ENCODE results near the gene PICK1. TPM values are rescaled to one million over a fixed set of nuclear protein-coding genes. Genes with fewer than 3 reads are reported as not detected.

PICK1 gene
- total and polyA plus RNA-seq, 2 of the 4 experiments (the other 2 are of a cell fraction): 16.5 to 21.0 TPM

DNA sequence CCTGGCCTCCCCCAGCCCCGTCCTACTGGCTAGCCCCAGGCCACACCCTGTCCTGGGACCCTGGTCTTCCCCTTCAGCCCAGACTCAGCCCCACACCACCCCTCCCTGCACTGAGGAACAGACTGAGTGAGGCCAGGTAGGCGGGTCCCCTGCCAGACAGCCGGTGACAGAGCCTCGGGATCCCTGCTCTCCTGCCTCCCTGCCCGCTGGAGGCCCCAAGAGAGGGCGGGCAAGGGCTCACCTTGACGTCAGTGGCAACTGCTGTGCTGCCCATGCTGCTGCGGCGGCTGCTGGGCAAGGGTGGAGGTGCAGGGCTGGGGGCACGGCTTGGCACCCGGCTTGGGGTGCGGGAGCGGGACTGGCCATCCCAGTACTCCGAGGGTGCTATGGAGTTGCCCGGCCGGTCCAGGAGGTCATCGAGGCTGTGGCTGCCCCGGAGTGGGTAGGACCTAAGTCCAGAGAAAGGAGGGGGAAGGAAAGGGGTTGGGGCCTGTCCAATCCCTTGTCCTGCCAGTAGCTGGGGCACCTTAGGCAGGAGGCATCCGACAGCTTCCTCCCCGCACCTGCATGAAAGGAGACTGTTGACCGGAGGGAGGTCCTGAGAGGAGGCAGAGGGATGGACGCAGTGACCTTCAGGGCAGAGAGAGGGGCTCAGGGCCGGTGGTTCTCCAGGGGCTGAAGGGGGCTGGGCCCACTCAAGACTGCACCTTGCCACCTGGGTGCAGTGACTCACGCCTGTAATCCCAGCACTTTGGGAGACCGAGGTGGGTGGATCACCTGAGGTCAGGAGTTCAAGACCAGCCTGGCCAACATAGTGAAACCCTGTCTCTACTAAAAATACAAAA is 29.0 kb downstream of the PICK1 start (continued):
- no peak for TF ChIP-seq BHLHE40 (IDR thresholded peaks at IDR 0.05; ENCODE audit: low read depth, low read length)

DNA sequence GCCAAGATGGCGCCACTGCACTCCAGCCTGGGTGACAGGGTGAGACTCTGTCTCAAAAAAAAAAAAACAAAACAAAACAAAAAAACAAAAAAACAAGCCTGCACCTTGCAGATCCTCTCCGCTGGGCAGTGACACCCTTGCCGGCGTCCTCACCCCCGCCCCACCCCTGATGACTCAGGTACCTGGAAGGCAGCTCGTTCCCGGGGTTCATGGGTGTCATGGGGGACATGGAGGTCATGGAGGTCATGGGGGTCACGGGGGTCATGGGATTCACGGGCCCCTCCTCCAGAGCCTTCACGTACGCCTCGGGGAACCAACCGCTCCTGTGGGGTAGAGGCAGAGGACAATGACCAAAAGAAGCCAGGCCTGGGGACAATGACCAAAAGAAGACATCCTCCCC is 29.7 kb downstream of the PICK1 start:
- CTCF ChIA-PET: no interaction called here
- no peak for TF ChIP-seq CHD1 (IDR thresholded peaks at IDR 0.05; ENCODE audit: low read depth, low read length)
- no peak for TF ChIP-seq MAFK (IDR thresholded peaks at IDR 0.05; ENCODE audit: low read depth, low read length)
- TF ChIP-seq BHLHE40 (IDR thresholded peaks at IDR 0.05; ENCODE audit: low read depth, low read length): no peak
- H3K9me1 ChIP-seq (ENCODE audit: insufficient read depth, low read length): no peaks in the 10 kb centered on the region
- no peak overlapping the region for H4K5ac ChIP-seq (ENCODE audit: low read depth, low read length)
- intact Hi-C loops (cut with micrococcal nuclease) (no loop called here), in situ Hi-C loops (cut with MboI; ENCODE audit: low sequenced_read_pairs) (no loop called here), dilution Hi-C loops (cut with HindIII; ENCODE audit: low sequenced_read_pairs, unreplicated experiment) (no loop called here)
- H3K9me3 ChIP-seq (ENCODE audit: control insufficient read depth, insufficient read depth, low read length): no peaks in the 10 kb centered on the region
- H2BK5ac ChIP-seq (ENCODE audit: low read depth, low read length, poor library complexity, severe bottlenecking): no peak overlapping the region
- H3K56ac ChIP-seq (ENCODE audit: extremely low read depth, insufficient read depth, low read length): no peak overlapping the region
- WGBS, 2 experiments (ENCODE audit: extremely low coverage in 2 of 2, insufficient read length in 1 of 2): 61% methylated on average over 3 of the region's 13 CpGs; no CpG with 5 or more reads in 1 of the 2 experiments
- no peaks in the 10 kb centered on the region; the same call in 1 of the 2 replicates for H4K20me1 ChIP-seq (ENCODE audit: insufficient read depth, low read length)
- peaks cover 42% of the 10 kb centered on the region for H3K27me3 ChIP-seq (ENCODE audit: control insufficient read depth, insufficient read depth, low read length)
- H3K79me1 ChIP-seq (ENCODE audit: low read depth in 1 of 2, low read length in 2 of 2): no peaks in the 10 kb centered on the region
- no peak overlapping the region for H3K23ac ChIP-seq (ENCODE audit: low read depth, low read length)
- no peaks in the 10 kb centered on the region for H3K36me3 ChIP-seq (ENCODE audit: control insufficient read depth, insufficient read depth, low read length)
- no peak overlapping the region for H2BK15ac ChIP-seq (ENCODE audit: low read depth, low read length)
- no peak overlapping the region for H2AK9ac ChIP-seq (replicated peaks; ENCODE audit: low read depth, low read length, poor library complexity)
- no peak overlapping the region for H3K4ac ChIP-seq (ENCODE audit: low read depth, low read length)
- BruUV-seq (replicated peaks): no TSS peak
- ATAC-seq (ENCODE audit: low read depth) (no peak), DNase-seq (no peak)
- no peak overlapping the region for H4K8ac ChIP-seq (ENCODE audit: low read depth in 2 of 2, low read length in 2 of 2)
- no peak overlapping the region for H2BK20ac ChIP-seq (ENCODE audit: low read depth, low read length)
- no peak overlapping the region for H3K4me2 ChIP-seq (ENCODE audit: low read depth, low read length)
- peaks cover 2% of the 10 kb centered on the region; the same call in 1 of the 2 replicates for H3K4me1 ChIP-seq (ENCODE audit: control insufficient read depth, insufficient read depth, low read length)
- no peak overlapping the region for H3K4me3 ChIP-seq (ENCODE audit: insufficient read depth, low read depth, low read length)
- H4K91ac ChIP-seq (ENCODE audit: insufficient read depth, low read depth, low read length): no peak overlapping the region
- POLR2A ChIA-PET (ENCODE audit: unreplicated experiment): no interaction called here
- H3K27ac ChIP-seq (ENCODE audit: insufficient read depth, low read length): no peak overlapping the region
- no peak overlapping the region for H2BK120ac ChIP-seq (ENCODE audit: low read depth, low read length)
- H2AFZ ChIP-seq (replicated peaks; ENCODE audit: low read length, poor library complexity): no peak overlapping the region
- H2AK5ac ChIP-seq (ENCODE audit: low read depth, low read length): no peak overlapping the region
- H3K9ac ChIP-seq (ENCODE audit: low read depth, low read length): no peak overlapping the region
- H3K14ac ChIP-seq (replicated peaks; ENCODE audit: low read depth, low read length): no peak overlapping the region
- H3K18ac ChIP-seq (ENCODE audit: low read depth, low read length): no peak overlapping the region

Data from IMR-90 (cell line).